SU-DHL-6 (cell line): ENCODE data around the gene KIAA1191.

Source experiments
- H2AFZ ChIP-seq: fragments of 200-600 bp; sonication (generic); 2 replicates; pipeline ENCODE4 v1.6.1; 2014; ENCODE audit warnings: low read depth, mild to moderate bottlenecking, moderate library complexity, mixed read lengths, antibody characterized with exemption, low read length; ENCODE audit not compliant: severe bottlenecking
- H3F3A ChIP-seq: fragments of 200-600 bp; shearing (Covaris generic); 2 replicates; pipeline ENCODE4 v1.6.0; 2016; ENCODE audit warnings: antibody characterized with exemption, mild to moderate bottlenecking; ENCODE audit not compliant: insufficient read depth
- H3K27ac ChIP-seq: fragments of 200-600 bp; sonication (generic); 2 replicates; pipeline ENCODE4 v1.5.1; 2016; ENCODE audit warnings: low read depth, mild to moderate bottlenecking, low read length, moderate library complexity, mixed read lengths
- H3K27me3 ChIP-seq: fragments of 200-600 bp; sonication (generic), shearing (Covaris generic); 2 replicates; pipeline ENCODE4 v1.6.0; 2014; ENCODE audit warnings: mild to moderate bottlenecking, low read length
- H3K36me3 ChIP-seq: fragments of 200-600 bp; sonication (generic); 2 replicates; pipeline ENCODE4 v1.6.1; 2014; ENCODE audit warnings: mild to moderate bottlenecking, low read length, mixed read lengths
- H3K4me2 ChIP-seq: fragments of 300-600, 200-600 bp; shearing (Covaris generic), sonication (generic); 2 replicates; pipeline ENCODE4 v1.6.0; 2014; ENCODE audit warnings: low read length, low read depth, mild to moderate bottlenecking; ENCODE audit not compliant: poor library complexity, severe bottlenecking
- H3K4me3 ChIP-seq: fragments of 200-600 bp; sonication (generic); 2 replicates; pipeline ENCODE4 v1.5.1; 2014; ENCODE audit warnings: antibody characterized with exemption, low read length, mild to moderate bottlenecking, mixed read lengths; ENCODE audit not compliant: insufficient read depth, poor library complexity, severe bottlenecking
- H3K79me2 ChIP-seq: fragments of 200-600 bp; sonication (generic); 2 replicates; pipeline ENCODE4 v1.6.1; 2014; ENCODE audit warnings: mild to moderate bottlenecking, low read length, moderate library complexity; ENCODE audit not compliant: insufficient read depth
- H3K9ac ChIP-seq: fragments of 200-600 bp; sonication (generic); 2 replicates; pipeline ENCODE4 v1.7.0; 2014; ENCODE audit warnings: mild to moderate bottlenecking, low read length
- H3K9me2 ChIP-seq: fragments of 200-600 bp; sonication (generic); replicated peaks from 2 replicates; pipeline ENCODE4 v1.6.1; 2014; ENCODE audit warnings: low read length; ENCODE audit not compliant: insufficient read depth
- H3K9me3 ChIP-seq: fragments of 200-600 bp; sonication (generic); 2 replicates; pipeline ENCODE4 v1.6.1; 2014; ENCODE audit warnings: low read length, mixed read lengths; ENCODE audit not compliant: insufficient read depth
- H4K20me1 ChIP-seq: fragments of 200-600 bp; sonication (generic); 2 replicates; pipeline ENCODE4 v1.6.1; 2014; ENCODE audit warnings: low read depth, mild to moderate bottlenecking, antibody characterized with exemption, low read length, moderate library complexity, mixed read lengths
- EZH2phosphoT487 ChIP-seq: fragments of 200-600 bp; sonication (generic), shearing (Covaris generic); conservative IDR thresholded peaks from 2 replicates; pipeline ENCODE4 v1.6.1; 2018; ENCODE audit warnings: mild to moderate bottlenecking, antibody characterized with exemption, low read length, moderate library complexity, mixed read lengths
- TF ChIP-seq, protein P1 (sequence below): fragments of 200-600 bp; sonication (generic); IDR thresholded peaks from one replicate; pipeline ENCODE4 v1.5.1; 2017; ENCODE audit warnings: antibody characterized with exemption, mild to moderate bottlenecking, low read length, moderate library complexity; ENCODE audit not compliant: insufficient read depth, poor library complexity, severe bottlenecking

KIAA1191 gene

DNA sequence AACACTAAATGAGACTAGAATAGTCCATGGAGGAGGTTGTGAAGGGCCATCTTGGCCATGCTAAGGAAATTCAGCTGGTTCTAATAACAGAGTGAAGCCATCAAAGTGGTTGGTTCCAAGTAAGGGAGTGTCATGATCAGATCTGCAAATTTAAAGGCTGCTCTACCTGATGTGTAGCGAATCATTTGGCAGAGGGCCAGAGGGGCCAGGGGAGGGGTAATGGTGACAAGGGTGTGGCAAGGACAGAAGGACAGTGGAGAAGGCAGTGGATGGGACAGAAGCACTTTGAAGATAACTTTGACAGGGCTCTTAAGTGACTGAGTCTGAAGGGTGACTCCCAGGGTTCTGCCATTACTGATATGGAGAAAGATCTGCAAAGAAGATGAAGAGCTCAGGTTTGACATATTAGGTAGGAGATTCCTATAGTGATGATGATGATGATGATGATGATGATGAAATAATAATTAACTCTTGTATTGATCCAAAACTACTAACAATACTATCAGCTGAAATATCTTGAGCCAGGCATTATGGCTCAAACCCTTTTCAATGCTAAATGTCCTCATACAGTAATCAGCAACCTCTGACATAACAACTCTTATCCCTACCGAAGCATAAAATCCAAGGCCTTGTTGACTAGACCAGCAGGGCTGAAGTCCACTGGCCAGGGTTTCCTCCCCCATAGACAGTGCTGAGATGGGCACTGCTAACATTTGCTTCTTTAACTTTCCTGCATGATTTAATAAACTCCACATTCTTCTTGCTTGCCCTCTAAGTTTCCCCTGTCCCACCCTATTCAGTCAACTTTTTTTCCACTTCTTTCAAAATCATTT is 20.0 kb downstream of the KIAA1191 start:
- TF ChIP-seq, protein P1, sequence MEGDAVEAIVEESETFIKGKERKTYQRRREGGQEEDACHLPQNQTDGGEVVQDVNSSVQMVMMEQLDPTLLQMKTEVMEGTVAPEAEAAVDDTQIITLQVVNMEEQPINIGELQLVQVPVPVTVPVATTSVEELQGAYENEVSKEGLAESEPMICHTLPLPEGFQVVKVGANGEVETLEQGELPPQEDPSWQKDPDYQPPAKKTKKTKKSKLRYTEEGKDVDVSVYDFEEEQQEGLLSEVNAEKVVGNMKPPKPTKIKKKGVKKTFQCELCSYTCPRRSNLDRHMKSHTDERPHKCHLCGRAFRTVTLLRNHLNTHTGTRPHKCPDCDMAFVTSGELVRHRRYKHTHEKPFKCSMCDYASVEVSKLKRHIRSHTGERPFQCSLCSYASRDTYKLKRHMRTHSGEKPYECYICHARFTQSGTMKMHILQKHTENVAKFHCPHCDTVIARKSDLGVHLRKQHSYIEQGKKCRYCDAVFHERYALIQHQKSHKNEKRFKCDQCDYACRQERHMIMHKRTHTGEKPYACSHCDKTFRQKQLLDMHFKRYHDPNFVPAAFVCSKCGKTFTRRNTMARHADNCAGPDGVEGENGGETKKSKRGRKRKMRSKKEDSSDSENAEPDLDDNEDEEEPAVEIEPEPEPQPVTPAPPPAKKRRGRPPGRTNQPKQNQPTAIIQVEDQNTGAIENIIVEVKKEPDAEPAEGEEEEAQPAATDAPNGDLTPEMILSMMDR = no peak
- TF ChIP-seq EZH2phosphoT487 = no peak
- no peaks in the 10 kb centered on the region for H3K27me3 ChIP-seq
- H3K79me2 ChIP-seq = no peaks in the 10 kb centered on the region
- H3K9ac ChIP-seq = no peak overlapping the region
- no peaks in the 10 kb centered on the region for H3F3A ChIP-seq
- no peak overlapping the region for H2AFZ ChIP-seq
- peaks cover 2% of the 10 kb centered on the region; the same call in 1 of the 2 replicates for H3K36me3 ChIP-seq
- no peaks in the 10 kb centered on the region for H3K9me3 ChIP-seq
- no peak overlapping the region for H3K4me3 ChIP-seq
- no peaks in the 10 kb centered on the region for H3K9me2 ChIP-seq
- H3K27ac ChIP-seq = no peak overlapping the region
- no peaks in the 10 kb centered on the region for H4K20me1 ChIP-seq
- no peak overlapping the region for H3K4me2 ChIP-seq

DNA sequence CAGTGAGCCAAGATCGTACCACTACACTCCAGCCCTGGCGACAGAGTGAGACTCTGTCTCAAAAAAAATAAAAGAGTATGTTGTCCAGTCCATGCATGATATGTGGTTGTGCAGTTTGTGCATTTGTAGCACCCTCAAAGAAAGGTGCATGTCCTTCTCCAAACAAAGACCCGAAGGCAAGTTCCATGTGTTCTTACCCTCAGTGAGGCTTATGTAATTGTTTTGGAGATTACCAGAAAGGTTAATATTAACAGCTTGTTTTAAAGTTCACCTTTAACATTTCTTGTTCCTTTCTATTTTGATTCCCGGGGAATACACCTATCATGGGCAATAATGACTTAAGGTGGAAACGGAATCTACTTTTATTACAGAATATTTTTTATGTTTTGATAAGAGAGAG is 22.3 kb downstream of the KIAA1191 start:
- no peak overlapping the region for H3K9ac ChIP-seq
- H3K4me2 ChIP-seq = no peak overlapping the region
- no peaks in the 10 kb centered on the region for H4K20me1 ChIP-seq
- H3K27ac ChIP-seq = no peak overlapping the region
- no peaks in the 10 kb centered on the region for H3K36me3 ChIP-seq
- no peaks in the 10 kb centered on the region for H3K9me3 ChIP-seq
- no peak overlapping the region for H2AFZ ChIP-seq
- no peaks in the 10 kb centered on the region for H3K79me2 ChIP-seq
- no peaks in the 10 kb centered on the region for H3K9me2 ChIP-seq
- H3F3A ChIP-seq = no peaks in the 10 kb centered on the region
- no peak overlapping the region for H3K4me3 ChIP-seq
- H3K27me3 ChIP-seq = no peaks in the 10 kb centered on the region
- TF ChIP-seq, protein P1 = no peak
- no peak for TF ChIP-seq EZH2phosphoT487

DNA sequence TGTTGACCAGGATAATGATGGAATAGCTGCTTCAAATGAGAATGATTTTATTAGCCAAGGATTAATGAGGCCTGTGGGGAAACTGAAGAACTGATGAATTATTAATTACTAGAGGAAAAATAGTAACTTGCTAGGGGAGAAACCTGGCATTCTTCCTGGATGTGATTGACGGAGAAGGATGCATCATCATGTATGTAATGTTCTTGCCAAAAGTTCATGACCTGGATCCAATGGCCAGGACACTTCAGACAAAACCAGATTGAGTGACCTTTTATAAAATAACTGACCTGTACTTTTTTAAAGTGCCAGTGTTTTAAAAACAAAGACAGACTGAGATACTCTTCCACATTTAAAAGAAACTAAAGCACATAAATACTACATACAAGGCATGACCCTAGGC is 23.7 kb downstream of the KIAA1191 start:
- Histone ChIP-seq H3K9ac (no peak overlapping the region), H3K9me3 (no peaks in the 10 kb centered on the region), H2AFZ (no peak overlapping the region), H3K4me3 (no peak overlapping the region), H3F3A (no peaks in the 10 kb centered on the region), H3K36me3 (no peaks in the 10 kb centered on the region), H3K4me2 (no peak overlapping the region), H3K27me3 (no peaks in the 10 kb centered on the region), H3K27ac (no peak overlapping the region), H3K9me2 (no peaks in the 10 kb centered on the region), H4K20me1 (no peaks in the 10 kb centered on the region), H3K79me2 (no peaks in the 10 kb centered on the region)
- TF ChIP-seq, protein P1 = no peak
- no peak for TF ChIP-seq EZH2phosphoT487
